K562 (cell line): ENCODE data around the gene DCAF11. TPM values are rescaled to one million over a fixed set of nuclear protein-coding genes. Genes with fewer than 3 reads are reported as not detected.

Experiments used
- ATAC-seq: fragments of 200-7000 bp; cut with Tn5 transposase; 3 replicates; pipeline ENCODE4 v1.9.1; 2020; ENCODE audit warnings: moderate library complexity
- BruUV-seq: library from RNA; stranded (reverse); fragments of 400-500 nt; replicated peaks from 2 replicates; lab custom pipeline; 2021; lab: Mats Ljungman, UMichigan
- CTCF ChIA-PET: fragments of 300-600 bp; formaldehyde crosslinking; extraction: SDS; loops from one replicate; lab custom pipeline; 2021; ENCODE audit warnings: low intra/inter-chr PET ratio; lab: Yijun Ruan, JAX
- POLR2A ChIA-PET: fragments of 300-600, 350-650 bp; sonication (Branson Sonifier 250); formaldehyde crosslinking; extraction: SDS; loops from one replicate; lab custom pipeline; 2021; ENCODE audit warnings: antibody characterized with exemption, inconsistent platforms; lab: Yijun Ruan, JAX
- DNase-seq, 4 experiments: peaks; one replicate each; pipeline versions ENCODE4 v3.0.0 to v3.0.0-alpha.2; 2011 to 2018; ENCODE audit warnings: low spot score in 3 of 4, mixed read lengths in 3 of 4; ENCODE audit errors: extremely low read depth in 1 of 4
- FAIRE-seq: peaks from 2 replicates; lab custom pipeline; 2011; peaks lifted over from hg19 to GRCh38; lab: Jason Lieb, UNC
- H2AFZ ChIP-seq: 2 replicates; pipeline ENCODE4 v1.6.0; 2011; ENCODE audit warnings: low read depth, low read length, control low read depth, inconsistent platforms
- H3K27ac ChIP-seq: fragments of 200-600 bp; 3 replicates; pipeline ENCODE4 v1.8.0; 2011; ENCODE audit warnings: low read depth, mild to moderate bottlenecking, control low read depth, inconsistent platforms, low read length, moderate library complexity, mixed read lengths; ENCODE audit errors: extremely low read depth
- H3K27me3 ChIP-seq, 2 experiments: fragments of 300-600 bp in 1 of 2; 2 replicates in 1 of 2; 3 replicates in 1 of 2; pipeline versions ENCODE4 v1.6.0 to v1.8.0; 2011; ENCODE audit warnings: inconsistent platforms in 2 of 2, low read length in 2 of 2, mild to moderate bottlenecking in 1 of 2, mixed read lengths in 1 of 2, moderate library complexity in 1 of 2; ENCODE audit not compliant: control insufficient read depth in 2 of 2, insufficient read depth in 2 of 2
- H3K36me3 ChIP-seq: fragments of 300-600 bp; 3 replicates; pipeline ENCODE4 v1.8.0; 2011; ENCODE audit warnings: mild to moderate bottlenecking, low read length, inconsistent platforms; ENCODE audit not compliant: control insufficient read depth, insufficient read depth
- H3K4me1 ChIP-seq, 2 experiments: fragments of 200-600 bp in 1 of 2; replicated peaks in 1 of 2; 2 replicates in 1 of 2; 3 replicates in 1 of 2; pipeline versions ENCODE4 v1.5.1 to v1.8.0; 2011; ENCODE audit warnings: inconsistent platforms in 2 of 2, low read length in 2 of 2, mild to moderate bottlenecking in 1 of 2, mixed read lengths in 1 of 2, moderate library complexity in 1 of 2; ENCODE audit not compliant: control insufficient read depth in 2 of 2, insufficient read depth in 2 of 2
- H3K4me2 ChIP-seq: 2 replicates; pipeline ENCODE4 v1.6.1; 2011; ENCODE audit warnings: low read length, control low read depth, inconsistent platforms, mixed read lengths; ENCODE audit not compliant: insufficient read depth
- H3K4me3 ChIP-seq: fragments of 200-600 bp; sonication (generic), shearing (Covaris generic); 2 replicates; pipeline ENCODE4 v1.5.1; 2016; ENCODE audit warnings: control low read depth, inconsistent platforms
- H3K79me2 ChIP-seq: fragments of 200-600 bp; 3 replicates; pipeline ENCODE4 v1.8.0; 2011; ENCODE audit warnings: low read length, inconsistent platforms; ENCODE audit not compliant: control insufficient read depth, insufficient read depth
- H3K9ac ChIP-seq, 2 experiments: 2 replicates each; pipeline versions ENCODE4 v1.6.0 to v1.6.1; 2011; ENCODE audit warnings: low read depth in 2 of 2, low read length in 2 of 2, control low read depth in 1 of 2, inconsistent platforms in 1 of 2, mild to moderate bottlenecking in 1 of 2, mixed read lengths in 1 of 2; ENCODE audit not compliant: insufficient read depth in 1 of 2
- H3K9me1 ChIP-seq: one replicate; pipeline ENCODE4 v1.6.0; 2011; ENCODE audit warnings: inconsistent platforms, mild to moderate bottlenecking, low read length, moderate library complexity; ENCODE audit not compliant: control insufficient read depth, insufficient read depth
- H3K9me3 ChIP-seq: replicated peaks from 2 replicates; pipeline ENCODE4 v1.5.1; 2011; ENCODE audit warnings: low read depth, low read length, inconsistent platforms; ENCODE audit not compliant: control insufficient read depth, insufficient read depth
- H4K20me1 ChIP-seq: replicated peaks from 2 replicates; pipeline ENCODE4 v1.6.1; 2011; ENCODE audit warnings: low read length, inconsistent platforms, mixed read lengths; ENCODE audit not compliant: control insufficient read depth, insufficient read depth
- ATF1 ChIP-seq, 2 experiments: fragments of 450-650 bp in 1 of 2; IDR thresholded peaks; 2 replicates each; pipeline ENCODE4 v1.6.1; 2016; ENCODE audit warnings: missing compliant biosample characterization in 1 of 2, missing genetic modification characterization in 1 of 2
- FOXJ2 ChIP-seq: fragments of 200-800 bp; sonication (Bioruptor generic); IDR thresholded peaks from 2 replicates; pipeline ENCODE4 v1.6.1; 2016; ENCODE audit warnings: missing genetic modification characterization, missing compliant biosample characterization
- HDAC1 ChIP-seq, 2 experiments: fragments of 450-650 bp; IDR thresholded peaks; 2 replicates each; pipeline ENCODE4 v1.6.1; 2016 to 2017; ENCODE audit warnings: inconsistent platforms in 1 of 2, mild to moderate bottlenecking in 1 of 2, moderate library complexity in 1 of 2
- HDAC8 ChIP-seq: fragments of 450-650 bp; IDR thresholded peaks from 2 replicates; pipeline ENCODE4 v1.6.1; 2016; ENCODE audit warnings: mild to moderate bottlenecking, missing genetic modification characterization, moderate library complexity, missing compliant biosample characterization
- JUNB ChIP-seq: fragments of 450-650 bp; formaldehyde crosslinking; conservative IDR thresholded peaks from 2 replicates; pipeline ENCODE4 v1.4.0; 2020; ENCODE audit warnings: mild to moderate bottlenecking
- MBD2 ChIP-seq: sonication (generic); IDR thresholded peaks from 2 replicates; pipeline ENCODE4 v1.6.1; 2016; ENCODE audit warnings: low read depth, borderline replicate concordance
- PHB ChIP-seq: fragments of 250-450 bp; sonication (Bioruptor Pico); IDR thresholded peaks from 2 replicates; pipeline ENCODE4 v1.5.0; 2021
- POLR3G ChIP-seq: IDR thresholded peaks from 2 replicates; pipeline ENCODE4 v1.6.1; 2011; ENCODE audit not compliant: insufficient read length, insufficient replicate concordance; ENCODE audit errors: extremely low read depth
- ZNF3 ChIP-seq: fragments of 250-450 bp; sonication (Bioruptor Pico); IDR thresholded peaks from 2 replicates; pipeline ENCODE4 v1.5.0; 2021; ENCODE audit warnings: mild to moderate bottlenecking, moderate library complexity
- WGBS: fragments of 100-300 bp; shearing (Covaris generic); methylation state at CpG from one replicate; pipeline ENCODE4 v1.1.6; 2016; ENCODE audit warnings: low coverage, mixed read lengths; ENCODE audit not compliant: insufficient coverage; ENCODE audit errors: missing lambda C conversion rate; 5-methylcytosine and 5-hydroxymethylcytosine counted together
- in situ Hi-C: fragments of 300-500 bp; cut with MboI; formaldehyde crosslinking; loops from 4 replicates; pipeline ENCODE4 v1.15.0; 2018; ENCODE audit warnings: inconsistent platforms, mixed read lengths
- intact Hi-C: fragments of 100-400 bp; cut with micrococcal nuclease; formaldehyde crosslinking; loops from 2 replicates; pipeline ENCODE4 v1.14.2; 2022
- polyA plus RNA-seq, 8 experiments: library from polyadenylated mRNA; depleted of rRNA in 4 of 8; stranded (reverse) in 5 of 8; unstranded in 3 of 8; fragments of >200 nt; fragmentation: Nextera tagmentation in 2 of 8; fragmentation: Illumina TruSeq in 1 of 8; extraction: Ambion mirVana in 2 of 8; extraction: Trizol in 1 of 8; gene quantifications; 2 replicates each; pipeline versions ENCODE4 v1.2.1 to v1.2.3, GENCODE V29; 2011 to 2014; ENCODE audit warnings: inconsistent platforms in 1 of 8, missing spikeins in 1 of 8
- total RNA-seq, 7 experiments: library from RNA; depleted of rRNA in 6 of 7; stranded (reverse); fragments of >200 nt in 6 of 7; fragmentation: Illumina TruSeq in 2 of 7; extraction: Trizol in 2 of 7; gene quantifications; 2 replicates each; pipeline versions ENCODE4 v1.2.1 to v1.2.3, GENCODE V29; 2011 to 2021; ENCODE audit warnings: low replicate concordance in 1 of 7

The DCAF11 gene
- total and polyA plus RNA-seq, 9 of the 15 experiments (the other 6 are each of a cell fraction or from before 2014, with no cell fraction given): 8.5 to 46.2 (median 36.4) TPM

- Histone ChIP-seq H3K4me3 (peak overlapping the region; percentile 51), H3K4me1 (peaks cover 10 to 13% of the 10 kb centered on the region in 2 experiments; a peak in 4 of 5 replicates), H2AFZ (peak overlapping the region; percentile 87), H4K20me1 (no peaks in the 10 kb centered on the region), H3K79me2 (peaks cover 18% of the 10 kb centered on the region), H3K9ac (peak overlapping the region; percentile 89 to 97), H3K27me3 (no peaks in the 10 kb centered on the region), H3K9me1 (no peaks in the 10 kb centered on the region), H3K36me3 (peaks cover 22% of the 10 kb centered on the region; the same call in 2 of the 3 replicates), H3K4me2 (peak overlapping the region; percentile 94), H3K27ac (peak overlapping the region; percentile 95), H3K9me3 (no peaks in the 10 kb centered on the region)
- intact Hi-C loops (no loop called here), in situ Hi-C loops (no loop called here)
- WGBS: 8% methylated on average over 14 of the region's 15 CpGs
- POLR2A ChIA-PET: interaction anchor here (0.7 to 5.0 kb wide), 11 partner anchors 8 to 194 kb away, joined by 3 to 38 read pairs (median 5); partner anchors contain the start of genes CHMP4A, EMC9, PCK2 and PSME1
- FAIRE-seq: no peak
- DNase-seq: no peak
- BruUV-seq: TSS peak; percentile 91
- CTCF ChIA-PET: no interaction called here
- ATAC-seq: peak; percentile 8
- TF ChIP-seq MBD2 (no peak), ZNF3 (no peak), POLR3G (no peak), PHB (no peak), HDAC1 (IDR thresholded peaks at IDR 0.05) (no peak), HDAC8 (tag) (no peak), ATF1 (CRISPR knock-in tag; IDR thresholded peaks at IDR 0.05) (no peak), ATF1 (tag; IDR thresholded peaks at IDR 0.05) (no peak), FOXJ2 (no peak), JUNB (no peak)
Measured at GRCh38 chr14:24113379-24113800, 1.2 kb upstream of the DCAF11 start.
